H1 (cell line): Measurements from ENCODE around the gene SUGP1. TPM values are rescaled to one million over a fixed set of nuclear protein-coding genes. Genes with fewer than 3 reads are reported as not detected.

ENCODE experiments used
- JUN ChIP-seq: IDR thresholded peaks from 2 replicates; pipeline ENCODE4 v1.6.1; 2011; ENCODE audit warnings: low read depth, mild to moderate bottlenecking, improper control_type of control experiment, low read length
- POU5F1 ChIP-seq: IDR thresholded peaks from 2 replicates; pipeline ENCODE4 v1.6.1; 2011; ENCODE audit warnings: low read depth, mild to moderate bottlenecking, low read length, moderate library complexity
- TAF1 ChIP-seq: IDR thresholded peaks from 2 replicates; pipeline ENCODE4 v1.6.1; 2011; ENCODE audit warnings: mild to moderate bottlenecking, low read depth, low read length
- polyA plus RNA-seq, 7 experiments: library from polyadenylated mRNA; depleted of rRNA in 3 of 7; stranded (reverse) in 5 of 7; unstranded in 2 of 7; fragments of >200 nt in 5 of 7; fragments of 200-250 nt in 2 of 7; gene quantifications; 1 replicate in 5 of 7; 2 replicates in 1 of 7; 4 replicates in 1 of 7; pipeline versions ENCODE4 v1.2.1 to v1.2.3, GENCODE V29; 2011 to 2013; ENCODE audit warnings: missing spikeins in 2 of 7, mixed read lengths in 2 of 7
- total RNA-seq: library from RNA; stranded (reverse); fragmentation: NEBNext Ultra II Directional; extraction: Animal tissue kit (Norgen Biotek cat#: 25700); gene quantifications from 2 replicates; pipeline ENCODE4 v1.2.1, GENCODE V29; 2021
- TF ChIP-seq, protein P1 (sequence below): IDR thresholded peaks from 2 replicates; pipeline ENCODE4 v1.6.1; 2011; ENCODE audit warnings: low read depth, mild to moderate bottlenecking, low read length; ENCODE audit not compliant: insufficient read depth
- TF ChIP-seq, protein P2 (sequence below): fragments of 300-600 bp; sonication (generic); IDR thresholded peaks from 2 replicates; pipeline ENCODE4 v1.7.1; 2012; ENCODE audit warnings: low read length, moderate library complexity, mild to moderate bottlenecking, inconsistent platforms; ENCODE audit not compliant: insufficient replicate concordance
- TF ChIP-seq, protein P3 (sequence below), 3 experiments: IDR thresholded peaks; 1 replicate in 2 of 3; 2 replicates in 1 of 3; pipeline versions ENCODE4 v1.5.1 to v1.6.1; 2011; ENCODE audit warnings: low read length in 3 of 3, mild to moderate bottlenecking in 3 of 3, inconsistent platforms in 2 of 3, low read depth in 1 of 3, moderate library complexity in 1 of 3; ENCODE audit not compliant: insufficient read depth in 1 of 3; ENCODE audit errors: control extremely low read depth in 1 of 3

SUGP1 gene
- total and polyA plus RNA-seq, 2 of the 8 experiments (the other 6 are each of a cell fraction or from before 2014, with no cell fraction given) = 38.5 to 65.2 TPM

DNA sequence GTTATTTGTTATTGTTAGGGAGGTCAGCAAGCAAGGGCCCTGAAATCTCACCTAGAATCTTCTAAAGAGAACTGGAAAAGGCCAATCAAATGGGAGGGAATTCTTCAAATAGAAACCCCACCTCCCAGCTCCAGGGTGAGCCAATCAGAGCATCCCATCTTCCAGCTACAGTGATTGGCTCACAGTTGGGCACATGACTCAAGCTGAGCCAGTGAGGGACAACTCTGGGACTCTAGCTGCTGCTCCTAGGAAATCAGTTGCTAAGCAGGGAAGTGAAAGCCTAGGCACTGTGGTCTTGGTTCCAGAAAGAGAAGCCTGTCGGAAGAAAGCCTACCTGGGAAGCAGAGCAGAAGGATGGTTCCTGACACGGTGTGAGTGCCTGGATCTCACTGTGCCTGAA, 60.6 kb downstream of the SUGP1 start (continued):
- TF ChIP-seq, protein P1, sequence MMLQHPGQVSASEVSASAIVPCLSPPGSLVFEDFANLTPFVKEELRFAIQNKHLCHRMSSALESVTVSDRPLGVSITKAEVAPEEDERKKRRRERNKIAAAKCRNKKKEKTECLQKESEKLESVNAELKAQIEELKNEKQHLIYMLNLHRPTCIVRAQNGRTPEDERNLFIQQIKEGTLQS = peak; percentile 53; the same call in 1 of the 2 replicates
- TF ChIP-seq JUN (no peak), POU5F1 (no peak), TAF1 (peak; percentile 30; the same call in 1 of the 2 replicates)
- TF ChIP-seq, protein P2, sequence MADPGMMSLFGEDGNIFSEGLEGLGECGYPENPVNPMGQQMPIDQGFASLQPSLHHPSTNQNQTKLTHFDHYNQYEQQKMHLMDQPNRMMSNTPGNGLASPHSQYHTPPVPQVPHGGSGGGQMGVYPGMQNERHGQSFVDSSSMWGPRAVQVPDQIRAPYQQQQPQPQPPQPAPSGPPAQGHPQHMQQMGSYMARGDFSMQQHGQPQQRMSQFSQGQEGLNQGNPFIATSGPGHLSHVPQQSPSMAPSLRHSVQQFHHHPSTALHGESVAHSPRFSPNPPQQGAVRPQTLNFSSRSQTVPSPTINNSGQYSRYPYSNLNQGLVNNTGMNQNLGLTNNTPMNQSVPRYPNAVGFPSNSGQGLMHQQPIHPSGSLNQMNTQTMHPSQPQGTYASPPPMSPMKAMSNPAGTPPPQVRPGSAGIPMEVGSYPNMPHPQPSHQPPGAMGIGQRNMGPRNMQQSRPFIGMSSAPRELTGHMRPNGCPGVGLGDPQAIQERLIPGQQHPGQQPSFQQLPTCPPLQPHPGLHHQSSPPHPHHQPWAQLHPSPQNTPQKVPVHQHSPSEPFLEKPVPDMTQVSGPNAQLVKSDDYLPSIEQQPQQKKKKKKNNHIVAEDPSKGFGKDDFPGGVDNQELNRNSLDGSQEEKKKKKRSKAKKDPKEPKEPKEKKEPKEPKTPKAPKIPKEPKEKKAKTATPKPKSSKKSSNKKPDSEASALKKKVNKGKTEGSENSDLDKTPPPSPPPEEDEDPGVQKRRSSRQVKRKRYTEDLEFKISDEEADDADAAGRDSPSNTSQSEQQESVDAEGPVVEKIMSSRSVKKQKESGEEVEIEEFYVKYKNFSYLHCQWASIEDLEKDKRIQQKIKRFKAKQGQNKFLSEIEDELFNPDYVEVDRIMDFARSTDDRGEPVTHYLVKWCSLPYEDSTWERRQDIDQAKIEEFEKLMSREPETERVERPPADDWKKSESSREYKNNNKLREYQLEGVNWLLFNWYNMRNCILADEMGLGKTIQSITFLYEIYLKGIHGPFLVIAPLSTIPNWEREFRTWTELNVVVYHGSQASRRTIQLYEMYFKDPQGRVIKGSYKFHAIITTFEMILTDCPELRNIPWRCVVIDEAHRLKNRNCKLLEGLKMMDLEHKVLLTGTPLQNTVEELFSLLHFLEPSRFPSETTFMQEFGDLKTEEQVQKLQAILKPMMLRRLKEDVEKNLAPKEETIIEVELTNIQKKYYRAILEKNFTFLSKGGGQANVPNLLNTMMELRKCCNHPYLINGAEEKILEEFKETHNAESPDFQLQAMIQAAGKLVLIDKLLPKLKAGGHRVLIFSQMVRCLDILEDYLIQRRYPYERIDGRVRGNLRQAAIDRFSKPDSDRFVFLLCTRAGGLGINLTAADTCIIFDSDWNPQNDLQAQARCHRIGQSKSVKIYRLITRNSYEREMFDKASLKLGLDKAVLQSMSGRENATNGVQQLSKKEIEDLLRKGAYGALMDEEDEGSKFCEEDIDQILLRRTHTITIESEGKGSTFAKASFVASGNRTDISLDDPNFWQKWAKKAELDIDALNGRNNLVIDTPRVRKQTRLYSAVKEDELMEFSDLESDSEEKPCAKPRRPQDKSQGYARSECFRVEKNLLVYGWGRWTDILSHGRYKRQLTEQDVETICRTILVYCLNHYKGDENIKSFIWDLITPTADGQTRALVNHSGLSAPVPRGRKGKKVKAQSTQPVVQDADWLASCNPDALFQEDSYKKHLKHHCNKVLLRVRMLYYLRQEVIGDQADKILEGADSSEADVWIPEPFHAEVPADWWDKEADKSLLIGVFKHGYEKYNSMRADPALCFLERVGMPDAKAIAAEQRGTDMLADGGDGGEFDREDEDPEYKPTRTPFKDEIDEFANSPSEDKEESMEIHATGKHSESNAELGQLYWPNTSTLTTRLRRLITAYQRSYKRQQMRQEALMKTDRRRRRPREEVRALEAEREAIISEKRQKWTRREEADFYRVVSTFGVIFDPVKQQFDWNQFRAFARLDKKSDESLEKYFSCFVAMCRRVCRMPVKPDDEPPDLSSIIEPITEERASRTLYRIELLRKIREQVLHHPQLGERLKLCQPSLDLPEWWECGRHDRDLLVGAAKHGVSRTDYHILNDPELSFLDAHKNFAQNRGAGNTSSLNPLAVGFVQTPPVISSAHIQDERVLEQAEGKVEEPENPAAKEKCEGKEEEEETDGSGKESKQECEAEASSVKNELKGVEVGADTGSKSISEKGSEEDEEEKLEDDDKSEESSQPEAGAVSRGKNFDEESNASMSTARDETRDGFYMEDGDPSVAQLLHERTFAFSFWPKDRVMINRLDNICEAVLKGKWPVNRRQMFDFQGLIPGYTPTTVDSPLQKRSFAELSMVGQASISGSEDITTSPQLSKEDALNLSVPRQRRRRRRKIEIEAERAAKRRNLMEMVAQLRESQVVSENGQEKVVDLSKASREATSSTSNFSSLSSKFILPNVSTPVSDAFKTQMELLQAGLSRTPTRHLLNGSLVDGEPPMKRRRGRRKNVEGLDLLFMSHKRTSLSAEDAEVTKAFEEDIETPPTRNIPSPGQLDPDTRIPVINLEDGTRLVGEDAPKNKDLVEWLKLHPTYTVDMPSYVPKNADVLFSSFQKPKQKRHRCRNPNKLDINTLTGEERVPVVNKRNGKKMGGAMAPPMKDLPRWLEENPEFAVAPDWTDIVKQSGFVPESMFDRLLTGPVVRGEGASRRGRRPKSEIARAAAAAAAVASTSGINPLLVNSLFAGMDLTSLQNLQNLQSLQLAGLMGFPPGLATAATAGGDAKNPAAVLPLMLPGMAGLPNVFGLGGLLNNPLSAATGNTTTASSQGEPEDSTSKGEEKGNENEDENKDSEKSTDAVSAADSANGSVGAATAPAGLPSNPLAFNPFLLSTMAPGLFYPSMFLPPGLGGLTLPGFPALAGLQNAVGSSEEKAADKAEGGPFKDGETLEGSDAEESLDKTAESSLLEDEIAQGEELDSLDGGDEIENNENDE = no peak
- TF ChIP-seq, protein P3, sequence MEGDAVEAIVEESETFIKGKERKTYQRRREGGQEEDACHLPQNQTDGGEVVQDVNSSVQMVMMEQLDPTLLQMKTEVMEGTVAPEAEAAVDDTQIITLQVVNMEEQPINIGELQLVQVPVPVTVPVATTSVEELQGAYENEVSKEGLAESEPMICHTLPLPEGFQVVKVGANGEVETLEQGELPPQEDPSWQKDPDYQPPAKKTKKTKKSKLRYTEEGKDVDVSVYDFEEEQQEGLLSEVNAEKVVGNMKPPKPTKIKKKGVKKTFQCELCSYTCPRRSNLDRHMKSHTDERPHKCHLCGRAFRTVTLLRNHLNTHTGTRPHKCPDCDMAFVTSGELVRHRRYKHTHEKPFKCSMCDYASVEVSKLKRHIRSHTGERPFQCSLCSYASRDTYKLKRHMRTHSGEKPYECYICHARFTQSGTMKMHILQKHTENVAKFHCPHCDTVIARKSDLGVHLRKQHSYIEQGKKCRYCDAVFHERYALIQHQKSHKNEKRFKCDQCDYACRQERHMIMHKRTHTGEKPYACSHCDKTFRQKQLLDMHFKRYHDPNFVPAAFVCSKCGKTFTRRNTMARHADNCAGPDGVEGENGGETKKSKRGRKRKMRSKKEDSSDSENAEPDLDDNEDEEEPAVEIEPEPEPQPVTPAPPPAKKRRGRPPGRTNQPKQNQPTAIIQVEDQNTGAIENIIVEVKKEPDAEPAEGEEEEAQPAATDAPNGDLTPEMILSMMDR (IDR thresholded peaks at IDR 0.05; ENCODE audit: control extremely low read depth in 1 of 3, insufficient read depth in 1 of 3, low read depth in 1 of 3, low read length in 3 of 3) = no peak
